Umbilical cord (tissue), 2 donors: ENCODE measurements around the gene CACNA1C. TPM values are rescaled to one million over a fixed set of nuclear protein-coding genes. Genes with fewer than 3 reads are reported as not detected.

Experiments
- DNase-seq: peaks from one replicate; pipeline ENCODE4 v3.0.0-alpha.2; 2015; ENCODE audit warnings: low spot score
- total RNA-seq: library from RNA; depleted of rRNA; stranded (reverse); fragments of >200 nt; gene quantifications from one replicate; pipeline ENCODE4 v1.2.3, GENCODE V29; 2014; ENCODE audit warnings: low replicate concordance; ENCODE audit not compliant: insufficient read depth

The CACNA1C gene
- total RNA-seq, 1 donor from 2014 or later = 116 TPM

DNA sequence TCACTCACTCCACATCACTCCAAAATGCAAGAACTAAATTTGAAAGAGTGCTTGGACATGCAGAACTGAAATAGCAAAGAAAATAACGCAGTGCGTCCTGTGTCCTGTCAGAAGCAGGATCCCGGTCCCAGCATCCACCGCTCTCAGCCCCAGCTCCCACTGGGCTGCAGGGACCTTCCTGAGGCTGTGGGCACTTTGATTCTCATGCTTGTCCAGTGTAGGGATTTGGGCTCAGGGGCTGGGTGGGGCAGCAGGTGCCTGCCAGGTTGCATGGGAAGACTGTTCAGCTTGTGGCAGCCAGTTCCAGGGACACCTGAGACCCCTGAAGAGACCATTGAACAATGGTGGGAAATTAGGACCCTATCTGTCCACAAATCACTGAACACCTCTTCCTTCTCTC, 602.0 kb downstream of the CACNA1C start:
- DNase-seq = no peak

GRCh38 chr12:2662524-2662923, 609.7 kb downstream of the CACNA1C start:
- no peak for DNase-seq

GRCh38 chr12:2664721-2665577, 612.2 kb downstream of the CACNA1C start:
- DNase-seq = no peak

- DNase-seq = no peak
These were observed 613.6 kb downstream of the CACNA1C start for GRCh38 chr12:2666411-2666810.

DNA sequence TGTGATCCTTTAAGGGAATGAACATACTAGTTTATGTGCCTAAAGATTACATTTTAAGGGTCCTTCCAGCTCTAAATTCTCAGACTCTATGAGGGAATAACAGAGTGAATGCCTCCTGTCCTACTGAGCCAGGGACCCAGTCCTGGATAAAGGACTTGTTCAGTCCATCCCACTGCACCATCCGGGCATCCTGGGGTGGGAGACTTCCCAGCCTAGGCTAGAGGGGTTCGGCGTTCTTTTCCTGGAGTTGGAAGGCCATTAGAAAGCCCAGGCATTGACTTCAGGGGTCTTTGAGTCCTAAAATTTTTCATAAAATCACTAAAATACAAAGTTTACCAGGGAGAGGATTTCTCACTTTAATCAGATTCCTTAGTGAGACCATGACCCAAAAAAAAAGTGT, 614.1 kb downstream of the CACNA1C start:
- DNase-seq = no peak

GRCh38 chr12:2667716-2668440, 615.1 kb downstream of the CACNA1C start:
- DNase-seq = no peak

GRCh38 chr12:2668816-2669215, 616.0 kb downstream of the CACNA1C start:
- no peak for DNase-seq

GRCh38 chr12:2669560-2669959, 616.8 kb downstream of the CACNA1C start:
- no peak for DNase-seq

GRCh38 chr12:2672863-2673262, 620.1 kb downstream of the CACNA1C start:
- no peak for DNase-seq

GRCh38 chr12:2673966-2674810, 621.4 kb downstream of the CACNA1C start:
- no peak for DNase-seq

DNA sequence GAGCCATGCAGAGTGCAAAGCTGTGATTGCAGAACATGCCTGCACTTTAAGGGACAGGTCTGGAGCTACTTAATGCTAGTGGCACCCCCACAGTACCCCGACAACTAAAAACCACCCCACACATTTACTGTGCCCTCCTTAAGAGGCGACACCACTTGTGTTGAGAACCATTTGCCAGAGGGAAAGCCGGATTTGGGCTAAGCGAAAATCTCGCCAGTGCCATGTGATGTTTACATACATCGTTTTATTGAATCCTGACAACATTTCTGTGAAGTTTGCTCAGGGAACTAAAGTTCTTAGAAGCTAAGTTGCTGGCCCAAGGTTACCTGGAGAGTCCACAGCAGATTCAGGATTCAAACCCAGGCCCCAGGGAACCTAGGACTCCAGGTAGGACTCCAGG, 623.0 kb downstream of the CACNA1C start:
- no peak for DNase-seq

DNA sequence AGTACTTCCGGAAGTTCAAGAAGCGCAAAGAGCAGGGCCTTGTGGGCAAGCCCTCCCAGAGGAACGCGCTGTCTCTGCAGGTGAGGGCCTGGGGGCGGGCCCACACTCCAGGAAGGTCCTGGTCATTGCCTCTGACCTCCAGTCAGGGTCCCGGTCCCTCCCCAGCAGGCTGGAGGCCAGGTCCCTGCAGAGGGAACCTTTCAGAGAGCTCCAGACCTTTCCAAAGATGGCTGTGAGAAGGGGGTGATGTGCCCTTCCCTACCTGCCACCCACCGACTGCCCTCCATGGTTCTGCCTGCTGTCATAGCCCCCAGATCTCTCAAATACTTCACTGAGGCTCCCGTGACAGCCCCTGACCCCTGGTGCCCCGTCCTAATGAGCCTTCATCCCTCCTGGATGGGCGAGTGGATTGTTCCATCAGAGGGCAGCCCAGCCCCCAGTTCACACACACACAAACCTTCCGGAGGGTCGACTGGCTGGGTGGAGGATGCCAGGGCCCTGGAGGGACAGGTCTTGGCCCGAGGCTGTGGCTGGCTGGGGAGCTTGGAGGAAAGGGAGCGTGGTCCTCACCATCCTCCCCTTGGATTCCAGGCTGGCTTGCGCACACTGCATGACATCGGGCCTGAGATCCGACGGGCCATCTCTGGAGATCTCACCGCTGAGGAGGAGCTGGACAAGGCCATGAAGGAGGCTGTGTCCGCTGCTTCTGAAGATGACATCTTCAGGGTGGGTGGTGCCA, 624.5 kb downstream of the CACNA1C start:
- no peak for DNase-seq

DNA sequence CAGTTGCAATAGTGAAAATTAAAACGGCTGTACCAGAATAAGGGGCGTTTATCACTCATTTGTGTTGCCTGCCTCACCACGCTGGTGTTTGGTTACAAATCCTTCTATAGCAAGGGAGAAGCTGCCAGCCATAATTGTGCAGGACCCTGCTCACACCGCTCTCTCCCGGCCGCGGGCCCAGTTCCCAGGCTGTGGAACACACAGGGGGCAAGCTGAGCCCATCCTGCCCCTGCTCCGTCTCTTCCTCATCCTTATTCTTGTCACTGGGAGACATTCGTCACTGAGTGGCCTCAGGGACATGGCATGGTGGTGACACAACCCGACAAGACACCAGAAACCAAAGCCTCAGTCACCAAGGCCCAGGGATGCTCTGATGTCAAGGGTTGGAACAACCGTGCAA, 625.6 kb downstream of the CACNA1C start:
- DNase-seq = no peak

DNA sequence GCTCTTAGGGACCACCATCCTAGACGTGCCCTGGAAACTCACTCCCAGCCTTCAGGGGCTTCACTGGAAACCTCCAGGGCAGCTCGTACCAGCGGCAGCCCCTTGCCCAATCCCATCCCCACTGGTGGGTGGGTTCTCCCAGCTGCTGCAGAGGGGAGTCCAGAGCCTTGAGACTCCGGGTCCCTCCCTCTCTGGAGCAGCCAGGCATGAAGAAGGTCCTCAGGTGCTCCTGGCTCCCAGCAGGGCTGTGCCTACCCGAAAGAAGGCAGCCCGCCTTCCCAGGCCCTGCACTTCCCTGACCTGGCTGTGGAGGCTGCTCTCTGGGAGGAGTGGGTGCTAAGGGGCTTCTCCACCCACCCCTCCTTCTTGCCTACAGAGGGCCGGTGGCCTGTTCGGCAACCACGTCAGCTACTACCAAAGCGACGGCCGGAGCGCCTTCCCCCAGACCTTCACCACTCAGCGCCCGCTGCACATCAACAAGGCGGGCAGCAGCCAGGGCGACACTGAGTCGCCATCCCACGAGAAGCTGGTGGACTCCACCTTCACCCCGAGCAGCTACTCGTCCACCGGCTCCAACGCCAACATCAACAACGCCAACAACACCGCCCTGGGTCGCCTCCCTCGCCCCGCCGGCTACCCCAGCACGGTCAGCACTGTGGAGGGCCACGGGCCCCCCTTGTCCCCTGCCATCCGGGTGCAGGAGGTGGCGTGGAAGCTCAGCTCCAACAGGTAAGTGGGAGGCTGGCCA, 626.5 kb downstream of the CACNA1C start:
- DNase-seq = no peak

GRCh38 chr12:2679816-2680675, 627.3 kb downstream of the CACNA1C start:
- no peak for DNase-seq

DNA sequence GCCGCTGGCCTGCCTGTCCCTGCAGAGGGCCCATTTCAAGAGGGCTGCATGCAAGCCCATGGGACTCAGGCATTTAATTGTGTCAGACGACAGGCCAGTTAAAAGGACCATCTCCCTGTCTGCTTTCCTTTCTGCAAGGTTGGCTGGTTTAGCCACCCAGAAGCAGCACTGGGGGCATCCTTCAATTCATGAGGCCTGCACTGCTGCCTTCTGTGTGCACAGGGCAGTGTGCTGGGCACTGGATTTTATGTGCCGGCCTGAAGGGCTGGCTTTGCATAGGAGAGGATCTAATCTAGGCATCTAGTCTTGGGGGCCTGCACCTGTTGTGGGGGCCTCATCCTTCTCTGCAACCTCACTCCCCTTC, 627.9 kb downstream of the CACNA1C start:
- DNase-seq = no peak

- DNase-seq = no peak
These were observed 628.8 kb downstream of the CACNA1C start for GRCh38 chr12:2681450-2682205.

DNA sequence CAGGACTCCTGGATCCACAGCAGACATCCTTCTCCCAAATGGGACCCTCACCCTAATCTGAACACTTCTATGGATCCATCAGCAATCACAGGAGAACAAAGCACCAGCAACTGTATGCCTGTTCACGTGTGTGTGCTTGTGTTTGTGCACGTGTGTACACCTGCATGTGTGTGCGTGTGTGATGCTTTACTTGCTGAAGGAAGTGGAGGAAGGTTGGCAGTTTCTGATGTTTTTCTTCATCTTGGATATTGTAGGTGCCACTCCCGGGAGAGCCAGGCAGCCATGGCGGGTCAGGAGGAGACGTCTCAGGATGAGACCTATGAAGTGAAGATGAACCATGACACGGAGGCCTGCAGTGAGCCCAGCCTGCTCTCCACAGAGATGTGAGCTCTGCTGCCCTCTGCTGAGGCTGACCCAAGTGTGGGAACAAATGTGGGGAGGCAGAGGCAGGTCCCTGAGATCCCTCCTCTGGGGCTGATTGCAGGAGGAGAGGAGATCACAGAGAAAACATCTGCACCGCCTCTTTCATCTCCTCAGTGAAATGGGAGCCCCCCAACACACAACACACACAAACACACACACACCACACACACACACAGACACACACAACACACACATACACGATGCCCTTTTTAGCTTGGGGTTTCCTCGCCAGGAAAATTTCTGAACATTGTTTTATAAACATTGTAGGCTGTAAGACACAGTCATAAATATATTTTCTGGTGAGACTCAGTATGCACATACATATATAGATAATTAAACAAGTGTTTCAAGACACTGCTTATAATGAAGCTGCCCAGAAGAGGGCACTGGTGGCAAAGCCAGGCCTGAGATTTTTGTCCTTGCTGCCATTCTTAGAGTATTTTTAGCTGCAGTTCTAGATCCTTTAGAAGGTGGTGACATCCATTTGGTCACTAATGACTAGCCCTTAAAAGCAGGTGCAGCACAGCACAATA, 629.8 kb downstream of the CACNA1C start:
- peak; percentile 54 for DNase-seq
